SK-N-SH (cell line): ENCODE results near the gene GPC5. TPM values are rescaled to one million over a fixed set of nuclear protein-coding genes. Genes with fewer than 3 reads are reported as not detected.

ENCODE experiments used
- CTCF ChIA-PET: fragments of 300-600, 350-600 bp; formaldehyde crosslinking; extraction: SDS; loops from one replicate; lab custom pipeline; 2021; lab: Yijun Ruan, JAX
- POLR2A ChIA-PET: fragments of 350-600 bp; sonication (Branson Sonifier 250); formaldehyde crosslinking; extraction: SDS; loops from one replicate; lab custom pipeline; 2020; ENCODE audit warnings: antibody characterized with exemption, inconsistent platforms; lab: Yijun Ruan, JAX
- DNase-seq: peaks from one replicate; pipeline ENCODE4 v3.0.0; 2012
- H2AFZ ChIP-seq: fragments of 200-600 bp; sonication (generic); 2 replicates; pipeline ENCODE4 v1.8.1; 2016; ENCODE audit warnings: antibody characterized with exemption, mild to moderate bottlenecking, low read depth
- H3F3A ChIP-seq: fragments of 200-600 bp; sonication (generic); replicated peaks from 2 replicates; pipeline ENCODE3; 2016; ENCODE audit warnings: antibody characterized with exemption, mild to moderate bottlenecking; ENCODE audit not compliant: insufficient read depth
- H3K27ac ChIP-seq, 2 experiments: fragments of 200-500 bp in 1 of 2; fragments of 200-600 bp in 1 of 2; sonication (Bioruptor generic) in 1 of 2; sonication (generic), shearing (Covaris generic) in 1 of 2; 2 replicates each; pipeline versions ENCODE4 v1.5.1 to v1.6.1; 2014 to 2016; ENCODE audit warnings: low read depth in 2 of 2, inconsistent platforms in 1 of 2, low read length in 1 of 2, mild to moderate bottlenecking in 1 of 2, mixed read lengths in 1 of 2
- H3K27me3 ChIP-seq: fragments of 200-600 bp; sonication (generic), shearing (Covaris generic); 2 replicates; pipeline ENCODE4 v1.6.1; 2016; ENCODE audit warnings: mixed run types; ENCODE audit not compliant: insufficient read depth
- H3K36me3 ChIP-seq, 2 experiments: fragments of 200-500 bp in 1 of 2; fragments of 200-600 bp in 1 of 2; sonication (Bioruptor generic) in 1 of 2; sonication (generic) in 1 of 2; replicated peaks in 1 of 2; 2 replicates each; pipeline versions ENCODE3 to v1.5.1; 2014 to 2016; ENCODE audit warnings: low read length in 1 of 2, mild to moderate bottlenecking in 1 of 2; ENCODE audit not compliant: insufficient read depth in 2 of 2, control insufficient read depth in 1 of 2
- H3K4me1 ChIP-seq, 2 experiments: fragments of 200-500 bp in 1 of 2; fragments of 200-600 bp in 1 of 2; sonication (Bioruptor generic) in 1 of 2; sonication (generic), shearing (Covaris generic) in 1 of 2; 2 replicates each; pipeline versions ENCODE4 v1.5.1 to v1.6.1; 2014 to 2016; ENCODE audit warnings: low read depth in 1 of 2, low read length in 1 of 2, mixed run types in 1 of 2; ENCODE audit not compliant: insufficient read depth in 2 of 2, control insufficient read depth in 1 of 2
- H3K4me2 ChIP-seq: fragments of 200-600 bp; sonication (generic), shearing (Covaris generic); 2 replicates; pipeline ENCODE4 v1.6.1; 2017; ENCODE audit warnings: mixed run types
- H3K4me3 ChIP-seq, 2 experiments: fragments of 200-500 bp in 1 of 2; fragments of 200-600 bp in 1 of 2; sonication (Bioruptor generic) in 1 of 2; sonication (generic), shearing (Covaris generic) in 1 of 2; 2 replicates each; pipeline versions ENCODE4 v1.5.1 to v1.8.1; 2014 to 2016; ENCODE audit warnings: low read depth in 2 of 2, inconsistent platforms in 1 of 2, low read length in 1 of 2, mild to moderate bottlenecking in 1 of 2, mixed read lengths in 1 of 2, moderate library complexity in 1 of 2
- H3K79me2 ChIP-seq: fragments of 200-600 bp; sonication (generic); 2 replicates; pipeline ENCODE4 v1.8.1; 2017; ENCODE audit warnings: mild to moderate bottlenecking; ENCODE audit not compliant: insufficient read depth
- H3K9ac ChIP-seq: fragments of 200-600 bp; sonication (generic); 2 replicates; pipeline ENCODE4 v1.6.1; 2017; ENCODE audit warnings: mixed run types
- H3K9me2 ChIP-seq: fragments of 200-600 bp; sonication (generic); 2 replicates; pipeline ENCODE4 v1.6.1; 2017; ENCODE audit warnings: mixed run types
- H3K9me3 ChIP-seq: fragments of 200-600 bp; sonication (generic); 2 replicates; pipeline ENCODE4 v1.6.1; 2017; ENCODE audit warnings: mixed run types, mild to moderate bottlenecking, moderate library complexity
- H4K20me1 ChIP-seq: fragments of 200-600 bp; sonication (generic); 2 replicates; pipeline ENCODE4 v1.6.1; 2017; ENCODE audit warnings: mild to moderate bottlenecking, mixed run types; ENCODE audit not compliant: insufficient read depth
- CHD2 ChIP-seq: fragments of 150-350 bp; IDR thresholded peaks from 2 replicates; pipeline ENCODE4 v1.6.1; 2018; ENCODE audit warnings: low read length; ENCODE audit not compliant: partially characterized antibody
- FOXJ3 ChIP-seq: sonication (generic); formaldehyde crosslinking; IDR thresholded peaks from 2 replicates; pipeline ENCODE4 v1.5.1; 2020; ENCODE audit warnings: mild to moderate bottlenecking, missing genetic modification reagents
- TAF1 ChIP-seq: IDR thresholded peaks from 2 replicates; pipeline ENCODE4 v1.6.1; 2012; ENCODE audit warnings: low read depth, mild to moderate bottlenecking, low read length, moderate library complexity, borderline replicate concordance
- WGBS: methylation state at CpG from one replicate; pipeline ENCODE4 v1.1.6; 2017; ENCODE audit warnings: low lambda C conversion rate; 5-methylcytosine and 5-hydroxymethylcytosine counted together
- polyA plus RNA-seq, 3 experiments: library from polyadenylated mRNA; depleted of rRNA; stranded (reverse); fragments of >200 nt; gene quantifications; 2 replicates each; pipeline ENCODE4 v1.2.3, GENCODE V29; 2012
- TF ChIP-seq, protein P1 (sequence below): IDR thresholded peaks from 2 replicates; pipeline ENCODE4; 2012
- TF ChIP-seq, protein P2 (sequence below): fragments of 150-350 bp; IDR thresholded peaks from 2 replicates; pipeline ENCODE4 v1.6.1; 2016; ENCODE audit warnings: mild to moderate bottlenecking, low read depth, low read length
- TF ChIP-seq, protein P3 (sequence below): IDR thresholded peaks from 2 replicates; pipeline ENCODE4 v1.6.1; 2012; ENCODE audit warnings: mild to moderate bottlenecking, low read depth, low read length, moderate library complexity
- TF ChIP-seq, protein P4 (sequence below): IDR thresholded peaks from 2 replicates; pipeline ENCODE4 v1.4.0; 2012; ENCODE audit warnings: low read depth, borderline replicate concordance

The GPC5 gene
- polyA plus RNA-seq, 1 of the 3 experiments (the other 2 are of a cell fraction): 0.03 TPM

DNA sequence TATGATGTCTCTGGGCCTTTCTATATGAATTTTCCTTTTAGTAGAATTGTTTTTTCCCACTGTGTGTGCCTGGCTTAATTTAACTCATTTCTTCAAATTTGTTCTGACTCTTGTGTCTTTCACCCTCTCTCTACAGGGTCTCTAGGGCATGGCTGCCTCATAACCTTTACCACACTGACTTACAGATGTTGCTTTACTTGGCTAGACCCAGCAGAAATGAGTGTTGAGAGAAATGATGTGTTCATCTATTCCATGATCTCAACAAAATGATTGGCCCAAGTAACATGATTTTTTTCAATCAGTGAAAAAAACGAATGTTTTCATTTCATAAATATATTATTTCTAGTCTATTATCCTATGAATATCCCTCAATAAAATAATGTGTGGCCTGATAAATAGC lies 195.0 kb downstream of the GPC5 start (continued):
- TF ChIP-seq, protein P1, sequence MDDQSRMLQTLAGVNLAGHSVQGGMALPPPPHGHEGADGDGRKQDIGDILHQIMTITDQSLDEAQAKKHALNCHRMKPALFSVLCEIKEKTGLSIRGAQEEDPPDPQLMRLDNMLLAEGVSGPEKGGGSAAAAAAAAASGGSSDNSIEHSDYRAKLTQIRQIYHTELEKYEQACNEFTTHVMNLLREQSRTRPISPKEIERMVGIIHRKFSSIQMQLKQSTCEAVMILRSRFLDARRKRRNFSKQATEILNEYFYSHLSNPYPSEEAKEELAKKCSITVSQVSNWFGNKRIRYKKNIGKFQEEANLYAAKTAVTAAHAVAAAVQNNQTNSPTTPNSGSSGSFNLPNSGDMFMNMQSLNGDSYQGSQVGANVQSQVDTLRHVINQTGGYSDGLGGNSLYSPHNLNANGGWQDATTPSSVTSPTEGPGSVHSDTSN: no peak
- TF ChIP-seq, protein P2, sequence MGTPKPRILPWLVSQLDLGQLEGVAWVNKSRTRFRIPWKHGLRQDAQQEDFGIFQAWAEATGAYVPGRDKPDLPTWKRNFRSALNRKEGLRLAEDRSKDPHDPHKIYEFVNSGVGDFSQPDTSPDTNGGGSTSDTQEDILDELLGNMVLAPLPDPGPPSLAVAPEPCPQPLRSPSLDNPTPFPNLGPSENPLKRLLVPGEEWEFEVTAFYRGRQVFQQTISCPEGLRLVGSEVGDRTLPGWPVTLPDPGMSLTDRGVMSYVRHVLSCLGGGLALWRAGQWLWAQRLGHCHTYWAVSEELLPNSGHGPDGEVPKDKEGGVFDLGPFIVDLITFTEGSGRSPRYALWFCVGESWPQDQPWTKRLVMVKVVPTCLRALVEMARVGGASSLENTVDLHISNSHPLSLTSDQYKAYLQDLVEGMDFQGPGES: no peak
- TF ChIP-seq, protein P3, sequence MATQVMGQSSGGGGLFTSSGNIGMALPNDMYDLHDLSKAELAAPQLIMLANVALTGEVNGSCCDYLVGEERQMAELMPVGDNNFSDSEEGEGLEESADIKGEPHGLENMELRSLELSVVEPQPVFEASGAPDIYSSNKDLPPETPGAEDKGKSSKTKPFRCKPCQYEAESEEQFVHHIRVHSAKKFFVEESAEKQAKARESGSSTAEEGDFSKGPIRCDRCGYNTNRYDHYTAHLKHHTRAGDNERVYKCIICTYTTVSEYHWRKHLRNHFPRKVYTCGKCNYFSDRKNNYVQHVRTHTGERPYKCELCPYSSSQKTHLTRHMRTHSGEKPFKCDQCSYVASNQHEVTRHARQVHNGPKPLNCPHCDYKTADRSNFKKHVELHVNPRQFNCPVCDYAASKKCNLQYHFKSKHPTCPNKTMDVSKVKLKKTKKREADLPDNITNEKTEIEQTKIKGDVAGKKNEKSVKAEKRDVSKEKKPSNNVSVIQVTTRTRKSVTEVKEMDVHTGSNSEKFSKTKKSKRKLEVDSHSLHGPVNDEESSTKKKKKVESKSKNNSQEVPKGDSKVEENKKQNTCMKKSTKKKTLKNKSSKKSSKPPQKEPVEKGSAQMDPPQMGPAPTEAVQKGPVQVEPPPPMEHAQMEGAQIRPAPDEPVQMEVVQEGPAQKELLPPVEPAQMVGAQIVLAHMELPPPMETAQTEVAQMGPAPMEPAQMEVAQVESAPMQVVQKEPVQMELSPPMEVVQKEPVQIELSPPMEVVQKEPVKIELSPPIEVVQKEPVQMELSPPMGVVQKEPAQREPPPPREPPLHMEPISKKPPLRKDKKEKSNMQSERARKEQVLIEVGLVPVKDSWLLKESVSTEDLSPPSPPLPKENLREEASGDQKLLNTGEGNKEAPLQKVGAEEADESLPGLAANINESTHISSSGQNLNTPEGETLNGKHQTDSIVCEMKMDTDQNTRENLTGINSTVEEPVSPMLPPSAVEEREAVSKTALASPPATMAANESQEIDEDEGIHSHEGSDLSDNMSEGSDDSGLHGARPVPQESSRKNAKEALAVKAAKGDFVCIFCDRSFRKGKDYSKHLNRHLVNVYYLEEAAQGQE: no peak

DNA sequence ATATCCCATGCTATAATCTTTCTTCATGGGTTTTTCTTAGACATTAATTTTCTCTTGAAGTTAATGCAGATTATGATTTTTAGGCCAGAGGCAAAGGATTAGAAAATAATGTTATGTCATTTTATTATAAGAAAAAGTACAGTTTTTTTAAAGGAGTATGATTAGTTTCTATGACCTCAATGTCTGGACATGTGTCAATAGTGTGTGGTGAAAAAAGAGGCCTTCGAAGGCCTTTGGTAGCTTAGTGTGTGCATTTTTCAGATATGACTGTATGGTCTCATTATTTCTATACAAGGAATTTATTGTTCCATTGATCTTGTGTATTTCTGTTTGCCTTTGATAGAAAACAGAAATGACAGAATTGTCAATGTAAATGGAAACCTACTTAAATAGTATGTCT lies 195.6 kb downstream of the GPC5 start:
- Histone ChIP-seq H3K79me2 (no peaks in the 10 kb centered on the region), H3F3A (no peaks in the 10 kb centered on the region), H3K4me3 (no peak overlapping the region), H3K27me3 (no peaks in the 10 kb centered on the region), H3K9me2 (no peaks in the 10 kb centered on the region), H3K36me3 (no peaks in the 10 kb centered on the region), H3K27ac (no peak overlapping the region), H2AFZ (no peak overlapping the region), H4K20me1 (no peaks in the 10 kb centered on the region), H3K4me1 (no peaks in the 10 kb centered on the region), H3K9ac (no peak overlapping the region), H3K4me2 (no peak overlapping the region), H3K9me3 (no peaks in the 10 kb centered on the region)
- ChIA-PET POLR2A (no interaction called here), CTCF (interaction anchor here (1.0 to 2.2 kb wide), 3 partner anchors 17 to 212 kb away, joined by 3 to 6 read pairs (median 5); no protein-coding TSS in a partner anchor)
- TF ChIP-seq TAF1 (no peak), CHD2 (no peak), FOXJ3 (CRISPR knock-in tag) (no peak)
- TF ChIP-seq, protein P4, sequence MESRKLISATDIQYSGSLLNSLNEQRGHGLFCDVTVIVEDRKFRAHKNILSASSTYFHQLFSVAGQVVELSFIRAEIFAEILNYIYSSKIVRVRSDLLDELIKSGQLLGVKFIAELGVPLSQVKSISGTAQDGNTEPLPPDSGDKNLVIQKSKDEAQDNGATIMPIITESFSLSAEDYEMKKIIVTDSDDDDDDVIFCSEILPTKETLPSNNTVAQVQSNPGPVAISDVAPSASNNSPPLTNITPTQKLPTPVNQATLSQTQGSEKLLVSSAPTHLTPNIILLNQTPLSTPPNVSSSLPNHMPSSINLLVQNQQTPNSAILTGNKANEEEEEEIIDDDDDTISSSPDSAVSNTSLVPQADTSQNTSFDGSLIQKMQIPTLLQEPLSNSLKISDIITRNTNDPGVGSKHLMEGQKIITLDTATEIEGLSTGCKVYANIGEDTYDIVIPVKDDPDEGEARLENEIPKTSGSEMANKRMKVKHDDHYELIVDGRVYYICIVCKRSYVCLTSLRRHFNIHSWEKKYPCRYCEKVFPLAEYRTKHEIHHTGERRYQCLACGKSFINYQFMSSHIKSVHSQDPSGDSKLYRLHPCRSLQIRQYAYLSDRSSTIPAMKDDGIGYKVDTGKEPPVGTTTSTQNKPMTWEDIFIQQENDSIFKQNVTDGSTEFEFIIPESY: no peak
- TF ChIP-seq, protein P1: no peak
- 23% methylated on average over 1 of the region's 1 CpG for WGBS
- no peak for DNase-seq
